ENCODE results near the gene RAB11FIP2. TPM values are rescaled to one million over a fixed set of nuclear protein-coding genes. Genes with fewer than 3 reads are reported as not detected.

The RAB11FIP2 gene
- total RNA-seq, 4 donors from 2014 or later, result 27.4 to 52.9 (median 39.8) TPM

GRCh38 chr10:118012952-118013525 is 33.7 kb downstream of the RAB11FIP2 start:
- TF ChIP-seq CTCF (IDR thresholded peaks at IDR 0.05) (no peak), POLR2A (IDR thresholded peaks at IDR 0.05) (no peak)
- H3K4me3 ChIP-seq (replicated peaks in 1 of 3), result no peak overlapping the region
- intact Hi-C loops (cut with DNase I), result no loop called here
- peaks cover 0 to 5% of the 10 kb centered on the region in 2 donors for H3K36me3 ChIP-seq
- no peaks in the 10 kb centered on the region for H3K27me3 ChIP-seq
- no peak overlapping the region for H3K27ac ChIP-seq
- H3K9me3 ChIP-seq, result no peaks in the 10 kb centered on the region
- DNase-seq, result no peak
- H3K4me1 ChIP-seq, result peaks cover 0 to 4% of the 10 kb centered on the region in 2 donors

GRCh38 chr10:118007773-118008172 is 39.0 kb downstream of the RAB11FIP2 start:
- intact Hi-C loops (cut with DNase I), result no loop called here

GRCh38 chr10:118003126-118003525 is 43.6 kb downstream of the RAB11FIP2 start:
- TF ChIP-seq POLR2A (IDR thresholded peaks at IDR 0.05) (no peak), CTCF (IDR thresholded peaks at IDR 0.05) (no peak)
- intact Hi-C loops (cut with DNase I), result no loop called here
- WGBS, 2 donors, result 90 to 95% methylated on average over 1 of the region's 1 CpG
- Histone ChIP-seq H3K4me3 (replicated peaks in 1 of 3) (no peak overlapping the region), H3K36me3 (peaks cover 6% of the 10 kb centered on the region in 2 donors), H3K27ac (no peak overlapping the region), H3K4me1 (no peaks in the 10 kb centered on the region), H3K9me3 (no peaks in the 10 kb centered on the region), H3K27me3 (no peaks in the 10 kb centered on the region)
- no peak for DNase-seq

More at GRCh38 chr10:118007773-118008172, 39.0 kb downstream of the RAB11FIP2 start:
- H3K27ac ChIP-seq, result no peak overlapping the region
- H3K4me3 ChIP-seq (replicated peaks in 1 of 3), result no peak overlapping the region
- WGBS, 2 donors, result 91 to 96% methylated on average over 3 of the region's 3 CpGs
- no peaks in the 10 kb centered on the region for H3K4me1 ChIP-seq
- H3K36me3 ChIP-seq, result peaks cover 6 to 12% of the 10 kb centered on the region in 2 donors
- no peak for DNase-seq
- TF ChIP-seq POLR2A (IDR thresholded peaks at IDR 0.05) (no peak), CTCF (IDR thresholded peaks at IDR 0.05) (no peak)
- H3K27me3 ChIP-seq, result no peaks in the 10 kb centered on the region
- no peaks in the 10 kb centered on the region for H3K9me3 ChIP-seq

GRCh38 chr10:118002581-118002980 is 44.2 kb downstream of the RAB11FIP2 start:
- intact Hi-C loops (cut with DNase I), result no loop called here
- Histone ChIP-seq H3K9me3 (no peaks in the 10 kb centered on the region), H3K4me1 (no peaks in the 10 kb centered on the region), H3K27me3 (no peaks in the 10 kb centered on the region), H3K4me3 (replicated peaks in 1 of 3) (no peak overlapping the region), H3K27ac (no peak overlapping the region), H3K36me3 (peaks cover 4 to 6% of the 10 kb centered on the region in 2 donors)
- WGBS, 2 donors, result 95 to 97% methylated on average over 6 of the region's 6 CpGs
- TF ChIP-seq CTCF (IDR thresholded peaks at IDR 0.05), result no peak
- TF ChIP-seq POLR2A (IDR thresholded peaks at IDR 0.05), result no peak
- no peak for DNase-seq

- Histone ChIP-seq H3K4me1 (no peaks in the 10 kb centered on the region), H3K27ac (no peak overlapping the region), H3K36me3 (no peaks in the 10 kb centered on the region), H3K9me3 (no peaks in the 10 kb centered on the region), H3K4me3 (replicated peaks in 1 of 3) (no peak overlapping the region), H3K27me3 (no peaks in the 10 kb centered on the region)
- intact Hi-C loops (cut with DNase I), result no loop called here
- TF ChIP-seq CTCF (IDR thresholded peaks at IDR 0.05) (no peak), POLR2A (IDR thresholded peaks at IDR 0.05) (no peak)
- 96 to 100% methylated on average over 1 of the region's 1 CpG for WGBS, 2 donors
- DNase-seq, result no peak
Measured at GRCh38 chr10:117997673-117998072, 49.1 kb downstream of the RAB11FIP2 start.

All from thyroid gland (tissue), 4 donors.